Cardiac fibroblast (primary cell): ENCODE results near the gene ST8SIA6.

ENCODE experiments used
- DNase-seq, 2 donors: peaks; one replicate each; pipeline versions ENCODE4 v3.0.0 to v3.0.0-alpha.2; 2010; ENCODE audit warnings: low read depth in 2 of 2
- H3K4me3 ChIP-seq, 2 donors: replicated peaks in 1 of 2; 1 replicate in 1 of 2; 2 replicates in 1 of 2; pipeline ENCODE4 v1.5.1; 2011; ENCODE audit warnings: low read depth in 2 of 2, low read length in 2 of 2, mild to moderate bottlenecking in 2 of 2, moderate library complexity in 1 of 2
- TF ChIP-seq, protein P1 (sequence below): IDR thresholded peaks from one replicate; pipeline ENCODE4 v1.5.1; 2011; ENCODE audit warnings: low read depth, mild to moderate bottlenecking, low read length, inconsistent platforms

Gene ST8SIA6

DNA sequence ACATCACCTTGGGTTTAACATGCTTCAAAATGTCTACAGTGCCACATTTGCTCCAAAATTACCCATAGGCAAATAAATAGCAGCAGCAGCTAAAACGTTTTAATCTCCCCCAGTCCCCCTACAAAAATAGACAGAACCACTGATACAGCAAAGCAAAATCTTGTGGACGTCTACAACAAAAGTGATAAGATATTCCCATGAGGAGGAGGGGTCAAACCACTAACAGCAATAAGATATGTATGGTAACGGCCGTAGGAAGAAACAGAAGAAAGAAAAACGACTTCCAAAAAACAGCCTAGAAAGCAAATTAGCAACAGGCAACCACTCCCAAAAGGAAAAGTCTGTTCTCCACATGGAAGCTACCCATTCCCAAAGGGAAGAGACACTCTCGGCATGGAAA, 34.5 kb upstream of the ST8SIA6 start:
- H3K4me3 ChIP-seq = no peak overlapping the region
- DNase-seq = no peak
- TF ChIP-seq, protein P1, sequence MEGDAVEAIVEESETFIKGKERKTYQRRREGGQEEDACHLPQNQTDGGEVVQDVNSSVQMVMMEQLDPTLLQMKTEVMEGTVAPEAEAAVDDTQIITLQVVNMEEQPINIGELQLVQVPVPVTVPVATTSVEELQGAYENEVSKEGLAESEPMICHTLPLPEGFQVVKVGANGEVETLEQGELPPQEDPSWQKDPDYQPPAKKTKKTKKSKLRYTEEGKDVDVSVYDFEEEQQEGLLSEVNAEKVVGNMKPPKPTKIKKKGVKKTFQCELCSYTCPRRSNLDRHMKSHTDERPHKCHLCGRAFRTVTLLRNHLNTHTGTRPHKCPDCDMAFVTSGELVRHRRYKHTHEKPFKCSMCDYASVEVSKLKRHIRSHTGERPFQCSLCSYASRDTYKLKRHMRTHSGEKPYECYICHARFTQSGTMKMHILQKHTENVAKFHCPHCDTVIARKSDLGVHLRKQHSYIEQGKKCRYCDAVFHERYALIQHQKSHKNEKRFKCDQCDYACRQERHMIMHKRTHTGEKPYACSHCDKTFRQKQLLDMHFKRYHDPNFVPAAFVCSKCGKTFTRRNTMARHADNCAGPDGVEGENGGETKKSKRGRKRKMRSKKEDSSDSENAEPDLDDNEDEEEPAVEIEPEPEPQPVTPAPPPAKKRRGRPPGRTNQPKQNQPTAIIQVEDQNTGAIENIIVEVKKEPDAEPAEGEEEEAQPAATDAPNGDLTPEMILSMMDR = no peak

DNA sequence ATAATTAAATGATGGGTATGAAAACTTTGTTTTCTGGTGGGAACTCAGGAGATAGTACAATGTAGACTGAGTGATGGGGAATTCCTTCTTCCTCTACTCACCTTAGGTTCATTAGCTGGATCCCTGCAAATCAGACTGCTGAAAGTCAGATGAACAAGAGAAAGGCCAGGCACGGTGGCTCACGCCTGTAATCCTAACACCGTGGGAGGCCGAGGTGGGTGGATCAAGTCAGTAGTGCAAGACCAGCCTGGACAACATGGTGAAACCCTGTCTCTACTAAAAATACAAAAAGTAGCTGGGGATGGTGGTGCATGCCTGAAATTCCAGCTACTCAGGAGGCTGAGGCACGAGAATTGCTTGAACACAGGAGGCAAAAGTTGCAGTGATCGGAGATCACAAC, 28.7 kb upstream of the ST8SIA6 start:
- H3K4me3 ChIP-seq = no peak overlapping the region
- no peak for DNase-seq
- TF ChIP-seq, protein P1 = no peak

DNA sequence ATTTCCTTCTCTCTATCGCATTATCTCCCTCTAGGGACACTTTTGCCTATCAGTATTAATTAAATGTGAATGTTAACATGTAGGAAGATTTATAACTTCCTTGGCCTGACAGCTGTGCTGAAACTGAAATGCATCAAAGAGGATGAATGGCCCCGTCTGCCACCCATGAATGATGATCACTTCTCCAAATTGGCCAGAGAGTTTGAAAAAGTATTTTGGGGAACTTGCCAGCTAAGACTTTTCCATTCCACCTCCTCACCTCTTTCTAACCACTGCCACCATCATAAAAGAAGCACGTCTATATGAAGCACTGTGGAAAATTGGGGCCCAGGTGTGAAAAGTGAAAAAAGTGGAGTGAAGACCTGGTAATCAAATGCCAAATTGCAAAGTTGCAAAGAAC, 25.4 kb upstream of the ST8SIA6 start:
- no peak overlapping the region for H3K4me3 ChIP-seq
- TF ChIP-seq, protein P1 = no peak
- no peak for DNase-seq

DNA sequence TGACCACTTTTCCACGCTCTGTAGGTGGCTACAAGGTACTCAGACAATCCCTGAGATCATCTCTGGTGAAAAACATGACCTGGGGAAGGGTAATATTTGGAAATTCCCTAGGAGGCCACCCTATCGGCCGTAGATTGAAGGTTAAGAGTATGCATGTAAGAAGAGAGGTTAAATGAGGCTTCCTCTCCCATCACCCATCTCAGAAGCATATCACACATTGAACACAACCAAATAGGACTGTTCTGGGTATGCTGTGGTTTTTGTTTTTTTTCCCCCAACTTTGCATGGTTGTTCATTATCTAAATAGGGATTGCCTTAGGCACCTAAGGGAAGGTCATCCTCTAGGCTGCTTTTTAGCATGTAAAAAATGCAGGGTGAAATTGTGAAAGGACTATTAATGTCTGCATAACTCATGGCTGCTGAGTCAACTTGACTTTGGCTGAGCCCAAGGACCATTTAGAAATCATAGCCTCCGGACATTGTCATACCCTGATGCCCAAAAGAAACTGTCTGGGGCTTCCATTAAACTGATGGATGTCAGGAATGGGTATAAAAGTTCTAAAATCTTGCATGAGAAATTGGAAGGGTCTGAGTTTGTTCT, 24.7 kb upstream of the ST8SIA6 start:
- H3K4me3 ChIP-seq = no peak overlapping the region
- TF ChIP-seq, protein P1 = no peak
- peak in 1 of 2 donors; percentile 10 for DNase-seq

DNA sequence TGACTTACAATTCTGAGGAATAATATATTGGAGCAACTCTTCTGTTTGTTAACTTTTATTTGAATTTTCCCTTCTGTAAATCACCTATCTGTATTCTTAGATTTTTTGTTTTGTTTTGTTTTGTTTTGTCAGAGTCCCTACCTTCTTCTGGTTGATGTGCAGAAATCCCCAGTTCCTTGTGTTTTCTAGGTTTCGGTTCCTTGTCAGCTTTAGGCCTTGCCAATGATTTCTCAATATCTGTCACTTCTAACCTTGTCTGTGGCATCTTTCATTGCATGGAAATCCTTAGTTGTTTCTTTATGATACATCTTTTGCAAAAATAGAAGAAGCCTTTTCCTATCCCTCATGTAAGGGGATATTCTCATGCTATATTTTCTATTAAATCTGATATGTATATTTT, 21.7 kb upstream of the ST8SIA6 start:
- TF ChIP-seq, protein P1 = no peak
- no peak overlapping the region for H3K4me3 ChIP-seq
- DNase-seq = no peak

DNA sequence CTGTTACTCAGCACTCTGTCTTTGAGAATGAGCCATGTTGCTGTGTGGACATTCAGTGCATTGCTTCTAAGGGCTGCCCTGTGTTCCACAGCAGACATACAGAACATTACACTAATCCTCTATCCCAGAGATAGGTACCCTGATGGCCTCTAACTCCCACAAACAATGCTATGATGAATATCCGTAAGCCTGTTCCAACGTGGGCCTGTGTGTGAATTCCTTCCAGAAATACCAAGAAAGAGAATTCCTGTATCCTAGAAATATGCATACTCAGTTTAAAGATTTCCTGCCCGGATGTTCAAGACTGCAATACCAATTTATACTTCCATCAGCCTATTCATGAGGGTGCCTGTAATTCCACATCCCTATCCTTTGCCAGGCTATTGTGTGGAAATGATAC, 21.3 kb upstream of the ST8SIA6 start:
- no peak for DNase-seq
- TF ChIP-seq, protein P1 = no peak
- no peak overlapping the region for H3K4me3 ChIP-seq
